WTC11 (cell line): ENCODE results near the gene MARS2.

Experiments
- ATF1 ChIP-seq: sonication (generic); formaldehyde crosslinking; IDR thresholded peaks from 2 replicates; pipeline ENCODE4 v1.8.1; 2023; ENCODE audit warnings: mild to moderate bottlenecking, moderate library complexity, missing genetic modification reagents
- CBFB ChIP-seq: sonication (generic); formaldehyde crosslinking; IDR thresholded peaks from 2 replicates; pipeline ENCODE4 v1.8.1; 2022; ENCODE audit warnings: mild to moderate bottlenecking, low read depth, missing genetic modification reagents
- FOXP1 ChIP-seq: sonication (generic); formaldehyde crosslinking; IDR thresholded peaks from 2 replicates; pipeline ENCODE4 v1.8.0; 2022; ENCODE audit warnings: missing genetic modification reagents, mild to moderate bottlenecking, moderate library complexity, borderline replicate concordance
- GABPB1 ChIP-seq: sonication (generic); formaldehyde crosslinking; IDR thresholded peaks from 2 replicates; pipeline ENCODE4 v1.8.1; 2023; ENCODE audit warnings: mild to moderate bottlenecking, missing genetic modification reagents
- JUN ChIP-seq: sonication (generic); formaldehyde crosslinking; IDR thresholded peaks from 2 replicates; pipeline ENCODE4 v1.8.0; 2023; ENCODE audit warnings: mild to moderate bottlenecking, missing genetic modification reagents
- KAT7 ChIP-seq: sonication (generic); formaldehyde crosslinking; IDR thresholded peaks from 2 replicates; pipeline ENCODE4 v1.8.1; 2023; ENCODE audit warnings: missing genetic modification reagents, mild to moderate bottlenecking, borderline replicate concordance
- MAX ChIP-seq: sonication (generic); formaldehyde crosslinking; IDR thresholded peaks from 2 replicates; pipeline ENCODE4 v1.8.0; 2022; ENCODE audit warnings: mild to moderate bottlenecking, missing genetic modification reagents
- NFE2L1 ChIP-seq: sonication (generic); formaldehyde crosslinking; IDR thresholded peaks from 2 replicates; pipeline ENCODE4 v1.8.1; 2023; ENCODE audit warnings: missing genetic modification reagents
- NFYB ChIP-seq: sonication (generic); formaldehyde crosslinking; conservative IDR thresholded peaks from 2 replicates; pipeline ENCODE4 v1.8.0; 2022; ENCODE audit warnings: low read depth, missing genetic modification reagents
- ZNF423 ChIP-seq: fragments of 250-450 bp; sonication (Bioruptor Pico); IDR thresholded peaks from 2 replicates; pipeline ENCODE4 v2.1.2; 2022; ENCODE audit warnings: mild to moderate bottlenecking, moderate library complexity
- TF ChIP-seq, protein P1 (sequence below): fragments of 200-600 bp; IDR thresholded peaks from 2 replicates; pipeline ENCODE4 v1.8.0; 2022; ENCODE audit warnings: antibody characterized with exemption

- TF ChIP-seq, protein P1, sequence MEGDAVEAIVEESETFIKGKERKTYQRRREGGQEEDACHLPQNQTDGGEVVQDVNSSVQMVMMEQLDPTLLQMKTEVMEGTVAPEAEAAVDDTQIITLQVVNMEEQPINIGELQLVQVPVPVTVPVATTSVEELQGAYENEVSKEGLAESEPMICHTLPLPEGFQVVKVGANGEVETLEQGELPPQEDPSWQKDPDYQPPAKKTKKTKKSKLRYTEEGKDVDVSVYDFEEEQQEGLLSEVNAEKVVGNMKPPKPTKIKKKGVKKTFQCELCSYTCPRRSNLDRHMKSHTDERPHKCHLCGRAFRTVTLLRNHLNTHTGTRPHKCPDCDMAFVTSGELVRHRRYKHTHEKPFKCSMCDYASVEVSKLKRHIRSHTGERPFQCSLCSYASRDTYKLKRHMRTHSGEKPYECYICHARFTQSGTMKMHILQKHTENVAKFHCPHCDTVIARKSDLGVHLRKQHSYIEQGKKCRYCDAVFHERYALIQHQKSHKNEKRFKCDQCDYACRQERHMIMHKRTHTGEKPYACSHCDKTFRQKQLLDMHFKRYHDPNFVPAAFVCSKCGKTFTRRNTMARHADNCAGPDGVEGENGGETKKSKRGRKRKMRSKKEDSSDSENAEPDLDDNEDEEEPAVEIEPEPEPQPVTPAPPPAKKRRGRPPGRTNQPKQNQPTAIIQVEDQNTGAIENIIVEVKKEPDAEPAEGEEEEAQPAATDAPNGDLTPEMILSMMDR = no peak
- TF ChIP-seq NFYB (CRISPR knock-in tag) = no peak
- TF ChIP-seq MAX (CRISPR knock-in tag) = no peak
- no peak for TF ChIP-seq ATF1 (CRISPR knock-in tag)
- no peak for TF ChIP-seq ZNF423 (CRISPR knock-in tag)
- no peak for TF ChIP-seq NFE2L1 (CRISPR knock-in tag)
- no peak for TF ChIP-seq CBFB (CRISPR knock-in tag)
- TF ChIP-seq KAT7 = no peak
- TF ChIP-seq JUN (CRISPR knock-in tag) = no peak
- TF ChIP-seq FOXP1 (CRISPR knock-in tag) = no peak
- 0 out of 2 replicates have a peak, but pooled peaks have one; percentile 36 for TF ChIP-seq GABPB1 (CRISPR knock-in tag)
These were observed 47.6 kb upstream of the MARS2 start for GRCh38 chr2:197657562-197657961.
